ENCODE results near the gene PECR.

DNA sequence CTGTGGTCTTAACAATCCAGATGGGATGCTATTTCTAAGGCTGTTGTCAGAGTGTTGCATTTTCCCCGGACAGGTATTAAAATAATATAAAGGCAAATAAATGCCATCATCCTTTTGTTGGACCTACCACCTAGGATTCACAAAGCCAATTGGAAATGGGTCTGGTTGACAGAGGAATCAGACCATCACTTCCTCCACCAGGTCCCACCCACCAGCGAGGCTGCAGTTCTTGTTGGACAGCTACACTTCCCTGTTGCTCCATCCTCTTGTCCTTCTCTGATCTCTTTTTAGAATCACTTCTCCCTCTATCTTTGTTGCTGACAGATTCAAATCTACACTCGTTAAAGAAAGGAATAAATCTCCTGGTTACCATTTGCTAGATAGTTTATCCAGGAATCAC is 1.2 kb upstream of the PECR start:
- TF ChIP-seq, protein P1, sequence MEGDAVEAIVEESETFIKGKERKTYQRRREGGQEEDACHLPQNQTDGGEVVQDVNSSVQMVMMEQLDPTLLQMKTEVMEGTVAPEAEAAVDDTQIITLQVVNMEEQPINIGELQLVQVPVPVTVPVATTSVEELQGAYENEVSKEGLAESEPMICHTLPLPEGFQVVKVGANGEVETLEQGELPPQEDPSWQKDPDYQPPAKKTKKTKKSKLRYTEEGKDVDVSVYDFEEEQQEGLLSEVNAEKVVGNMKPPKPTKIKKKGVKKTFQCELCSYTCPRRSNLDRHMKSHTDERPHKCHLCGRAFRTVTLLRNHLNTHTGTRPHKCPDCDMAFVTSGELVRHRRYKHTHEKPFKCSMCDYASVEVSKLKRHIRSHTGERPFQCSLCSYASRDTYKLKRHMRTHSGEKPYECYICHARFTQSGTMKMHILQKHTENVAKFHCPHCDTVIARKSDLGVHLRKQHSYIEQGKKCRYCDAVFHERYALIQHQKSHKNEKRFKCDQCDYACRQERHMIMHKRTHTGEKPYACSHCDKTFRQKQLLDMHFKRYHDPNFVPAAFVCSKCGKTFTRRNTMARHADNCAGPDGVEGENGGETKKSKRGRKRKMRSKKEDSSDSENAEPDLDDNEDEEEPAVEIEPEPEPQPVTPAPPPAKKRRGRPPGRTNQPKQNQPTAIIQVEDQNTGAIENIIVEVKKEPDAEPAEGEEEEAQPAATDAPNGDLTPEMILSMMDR (IDR thresholded peaks at IDR 0.05), result no peak
- TF ChIP-seq POLR2A (IDR thresholded peaks at IDR 0.05), result no peak
